B cell (primary cell): Measurements from ENCODE around the gene NCOR1.

ENCODE experiments used
- EZH2 ChIP-seq: IDR thresholded peaks from 2 replicates; pipeline ENCODE4 v1.6.1; 2012; ENCODE audit warnings: borderline replicate concordance, low read depth, mild to moderate bottlenecking, moderate library complexity, low read length; ENCODE audit not compliant: insufficient read depth, poor library complexity, severe bottlenecking
- TF ChIP-seq, protein P1 (sequence below): fragments of 200-600 bp; IDR thresholded peaks from one replicate; pipeline ENCODE4 v1.8.0; 2022; ENCODE audit warnings: antibody characterized with exemption, mild to moderate bottlenecking

- TF ChIP-seq EZH2, result no peak
- TF ChIP-seq, protein P1, sequence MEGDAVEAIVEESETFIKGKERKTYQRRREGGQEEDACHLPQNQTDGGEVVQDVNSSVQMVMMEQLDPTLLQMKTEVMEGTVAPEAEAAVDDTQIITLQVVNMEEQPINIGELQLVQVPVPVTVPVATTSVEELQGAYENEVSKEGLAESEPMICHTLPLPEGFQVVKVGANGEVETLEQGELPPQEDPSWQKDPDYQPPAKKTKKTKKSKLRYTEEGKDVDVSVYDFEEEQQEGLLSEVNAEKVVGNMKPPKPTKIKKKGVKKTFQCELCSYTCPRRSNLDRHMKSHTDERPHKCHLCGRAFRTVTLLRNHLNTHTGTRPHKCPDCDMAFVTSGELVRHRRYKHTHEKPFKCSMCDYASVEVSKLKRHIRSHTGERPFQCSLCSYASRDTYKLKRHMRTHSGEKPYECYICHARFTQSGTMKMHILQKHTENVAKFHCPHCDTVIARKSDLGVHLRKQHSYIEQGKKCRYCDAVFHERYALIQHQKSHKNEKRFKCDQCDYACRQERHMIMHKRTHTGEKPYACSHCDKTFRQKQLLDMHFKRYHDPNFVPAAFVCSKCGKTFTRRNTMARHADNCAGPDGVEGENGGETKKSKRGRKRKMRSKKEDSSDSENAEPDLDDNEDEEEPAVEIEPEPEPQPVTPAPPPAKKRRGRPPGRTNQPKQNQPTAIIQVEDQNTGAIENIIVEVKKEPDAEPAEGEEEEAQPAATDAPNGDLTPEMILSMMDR, result no peak
These were observed 36.2 kb upstream of the NCOR1 start for GRCh38 chr17:16251556-16251955.
